ENCODE data around the gene CTXND1.

The CTXND1 gene

DNA sequence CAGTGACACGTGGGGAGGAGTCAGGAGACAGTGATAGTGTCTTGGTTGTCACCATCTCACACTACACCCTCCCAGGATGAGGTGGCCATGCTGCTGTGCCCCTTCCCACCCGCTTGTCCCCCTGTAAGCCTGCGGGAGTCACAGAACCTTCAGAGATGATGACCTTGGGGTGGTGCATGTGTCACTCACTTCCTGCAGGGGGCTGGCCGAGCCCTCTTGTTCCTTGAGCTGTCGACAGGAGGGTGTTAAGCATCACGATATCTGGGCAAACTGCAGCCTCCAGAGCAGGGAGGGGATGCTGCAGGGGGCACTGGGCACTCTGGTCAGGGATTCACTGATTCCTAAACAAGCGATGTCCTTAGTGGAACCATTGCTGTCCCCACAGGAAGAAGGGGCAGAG lies 71.5 kb downstream of the CTXND1 start:
- no peak for DNase-seq

DNA sequence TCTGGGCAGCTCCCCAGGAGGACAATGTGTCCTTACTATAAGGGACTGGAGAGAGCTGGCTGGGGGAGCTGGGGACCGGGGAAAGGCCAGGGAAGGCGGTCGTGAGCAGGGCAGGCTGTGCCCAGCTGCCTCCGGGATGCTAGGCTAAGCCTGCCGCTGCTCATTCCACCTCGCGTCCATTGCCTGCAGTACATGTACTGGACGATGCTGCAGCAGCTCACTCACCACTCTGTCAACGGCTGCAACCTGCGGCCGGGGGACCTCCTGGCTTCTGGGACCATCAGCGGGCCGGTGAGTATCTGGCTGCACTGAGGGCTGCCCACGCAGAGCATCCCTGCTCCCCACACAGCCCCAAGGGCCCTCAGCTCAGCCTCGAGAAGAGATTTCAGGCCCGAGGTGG lies 72.1 kb downstream of the CTXND1 start:
- DNase-seq: no peak

DNA sequence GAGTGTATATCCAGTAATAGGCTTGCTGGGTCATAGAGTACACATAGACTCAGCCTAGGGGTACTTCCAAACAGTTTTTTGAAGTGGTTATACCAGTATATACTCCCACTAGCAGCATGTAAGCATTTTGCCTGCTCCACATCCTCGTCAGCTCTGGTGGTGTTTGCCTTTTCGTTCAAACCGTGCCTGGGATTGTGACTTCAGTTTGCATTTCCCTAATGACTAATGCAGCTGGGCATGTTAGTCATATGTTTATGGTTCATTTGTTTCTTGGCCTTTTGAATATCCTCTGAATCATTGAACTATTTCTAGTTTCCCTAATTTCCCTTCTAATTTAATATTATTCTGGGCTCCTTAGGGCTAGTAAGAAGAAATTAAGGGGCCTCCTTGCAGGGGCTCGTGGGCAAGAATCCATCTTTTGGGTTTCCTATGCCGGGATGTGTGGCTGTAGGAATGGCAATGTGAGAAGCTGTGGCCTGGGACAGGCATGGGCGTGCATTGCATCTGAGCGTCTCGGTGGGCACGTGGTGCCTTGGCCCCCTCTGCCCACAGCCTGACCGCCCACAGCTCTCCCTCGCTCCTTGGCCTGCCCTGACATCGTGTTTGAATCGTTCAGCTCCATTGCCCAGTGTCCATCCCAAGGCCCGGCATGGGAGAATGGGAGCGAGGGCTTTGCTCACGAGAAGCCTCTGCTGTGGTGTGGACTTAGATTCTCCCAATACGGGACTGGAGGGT lies 72.8 kb downstream of the CTXND1 start:
- no peak for DNase-seq

DNA sequence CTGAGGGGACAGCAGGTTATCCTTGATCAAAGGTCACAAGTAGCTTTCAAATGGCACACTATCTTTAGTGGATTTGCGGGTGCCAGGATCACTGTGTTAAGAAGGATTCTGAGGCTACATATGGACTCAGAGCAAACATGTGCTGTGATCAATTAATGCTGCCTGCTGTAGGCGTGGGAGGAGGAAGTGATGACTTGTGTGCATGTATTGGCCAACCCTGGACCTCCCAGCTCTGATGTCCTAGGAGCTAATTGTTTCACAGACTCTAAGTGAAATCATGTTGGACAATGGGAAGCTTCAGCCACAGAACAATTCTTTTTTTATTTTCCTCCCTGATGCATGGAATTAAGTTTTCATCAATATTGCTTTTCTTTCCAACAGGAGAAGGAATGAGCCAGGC lies 74.9 kb downstream of the CTXND1 start:
- DNase-seq: no peak

DNA sequence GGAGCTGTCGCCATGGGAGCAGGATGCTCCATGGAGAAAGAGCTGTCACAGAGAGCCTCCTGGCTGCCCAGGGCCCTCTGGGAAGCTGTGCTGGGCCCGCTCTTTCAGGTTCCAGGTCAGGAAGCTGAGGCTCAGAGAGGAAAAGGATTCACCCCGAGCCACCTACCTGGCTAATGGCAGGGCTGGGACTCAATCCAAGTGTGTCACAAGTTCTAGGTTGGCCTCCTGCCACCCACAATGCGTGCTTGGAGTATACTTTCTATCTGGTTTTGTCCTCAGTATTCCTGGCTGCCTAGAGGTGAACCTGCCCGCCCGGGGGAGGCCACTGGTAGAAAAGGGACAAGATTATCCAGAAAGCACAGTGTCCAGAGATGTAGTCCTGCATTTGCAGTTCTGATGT lies 75.6 kb downstream of the CTXND1 start:
- no peak for DNase-seq

DNA sequence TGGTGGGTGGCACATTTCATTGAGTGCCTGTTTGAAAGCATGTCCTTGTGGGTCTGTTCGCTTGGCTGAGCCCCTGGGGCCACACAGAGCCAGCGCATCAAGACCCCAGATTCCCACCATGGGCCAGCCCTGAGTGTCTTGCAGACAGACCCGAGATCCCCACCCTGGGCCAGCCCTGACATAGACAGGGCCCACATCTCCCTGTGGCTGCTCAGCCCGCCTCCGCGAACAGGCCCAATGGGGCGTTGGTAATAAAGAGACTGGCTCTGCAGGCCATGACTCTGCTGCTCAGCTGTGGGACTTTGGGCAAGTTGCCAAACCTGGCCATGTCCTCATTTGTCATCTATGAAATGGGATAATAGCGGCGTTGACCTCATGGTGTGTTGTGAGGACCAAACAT lies 76.6 kb downstream of the CTXND1 start:
- DNase-seq: no peak

DNA sequence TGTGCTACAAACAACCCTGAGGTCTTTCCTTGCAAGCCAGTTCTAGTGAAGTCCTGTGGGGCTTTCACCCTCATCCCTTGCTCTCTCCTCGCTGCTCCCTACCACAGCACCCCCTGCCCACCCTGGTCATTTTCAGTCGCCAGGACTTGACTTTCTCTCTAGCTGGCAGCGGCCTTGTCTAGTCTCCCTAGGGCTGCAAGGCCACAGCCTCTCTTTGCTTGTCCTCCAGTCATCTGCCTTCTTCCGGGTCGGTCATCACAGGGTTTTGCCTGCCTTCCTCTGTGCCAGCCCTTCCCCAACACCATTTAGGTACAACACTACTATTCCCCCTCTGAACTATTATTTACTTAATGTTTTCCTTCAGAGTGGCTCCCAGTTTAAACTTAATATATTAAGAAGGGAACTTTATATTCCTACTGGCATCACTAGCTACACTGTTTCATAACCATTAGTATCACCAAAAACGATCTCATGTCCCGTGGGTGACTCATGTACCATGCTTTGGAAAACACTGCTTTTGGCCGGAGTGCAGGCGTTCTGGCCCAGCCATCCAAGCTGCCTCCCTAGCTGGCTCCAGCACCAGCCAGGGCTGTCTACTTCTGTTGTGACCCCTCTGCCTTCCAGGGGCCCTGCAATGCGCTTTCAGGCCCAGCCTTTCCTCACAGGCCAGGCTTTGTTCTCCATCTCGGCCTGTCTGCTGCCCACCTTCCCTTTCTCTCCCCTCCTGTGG lies 77.8 kb downstream of the CTXND1 start:
- DNase-seq: no peak

DNA sequence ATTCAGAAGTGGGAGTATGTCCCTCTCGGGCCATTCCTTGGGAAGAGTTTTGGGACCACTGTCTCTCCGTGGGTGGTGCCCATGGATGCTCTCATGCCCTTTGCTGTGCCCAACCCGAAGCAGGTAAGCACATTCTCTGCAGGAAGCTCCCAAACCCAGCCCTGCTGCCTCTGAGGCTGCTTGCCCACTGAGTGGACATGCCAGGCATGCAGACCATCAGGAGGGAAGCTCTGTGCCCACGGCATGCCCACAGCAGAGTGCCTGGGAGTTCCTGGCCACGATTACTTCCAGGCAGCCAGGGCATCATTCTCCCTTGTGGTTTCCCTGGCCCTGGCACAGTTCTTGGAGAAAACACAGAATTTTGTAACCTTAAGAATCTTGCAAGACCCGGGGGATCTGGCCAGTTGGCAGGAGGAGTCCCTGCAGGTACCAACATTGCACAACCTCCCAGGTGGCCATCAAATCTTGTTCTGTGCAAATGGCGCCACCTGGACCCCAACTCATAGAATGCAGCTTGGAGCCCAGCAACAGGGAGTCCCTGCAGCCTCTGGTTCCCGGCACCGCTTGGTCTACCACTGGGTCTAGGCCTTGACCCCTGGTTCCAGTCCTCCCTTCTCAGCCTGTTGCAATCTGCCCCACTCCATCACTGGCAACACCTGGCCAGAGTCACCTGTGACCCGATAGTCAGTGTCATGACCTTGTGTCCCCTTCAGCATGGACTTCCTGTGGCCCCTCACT lies 78.8 kb downstream of the CTXND1 start:
- peak; percentile 54 for DNase-seq

DNA sequence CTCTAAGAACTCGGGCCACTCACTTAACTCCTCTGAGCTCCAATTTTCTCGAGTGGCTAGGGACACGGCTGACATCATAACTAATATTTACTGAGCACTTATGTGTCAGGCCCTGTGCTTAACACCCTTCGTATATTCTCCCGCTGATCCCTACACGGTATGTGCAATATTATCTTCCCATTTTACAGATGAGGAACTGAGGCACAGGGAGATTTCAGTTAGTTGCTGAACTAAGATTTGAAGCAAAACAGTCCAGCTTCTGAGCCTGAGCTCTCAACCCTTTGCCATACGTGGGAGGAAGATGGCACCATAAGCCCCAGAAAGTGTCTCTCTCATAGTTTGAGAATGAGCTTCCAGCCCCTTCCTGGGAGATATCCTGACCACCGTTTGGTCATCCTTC lies 79.6 kb downstream of the CTXND1 start:
- no peak for DNase-seq

DNA sequence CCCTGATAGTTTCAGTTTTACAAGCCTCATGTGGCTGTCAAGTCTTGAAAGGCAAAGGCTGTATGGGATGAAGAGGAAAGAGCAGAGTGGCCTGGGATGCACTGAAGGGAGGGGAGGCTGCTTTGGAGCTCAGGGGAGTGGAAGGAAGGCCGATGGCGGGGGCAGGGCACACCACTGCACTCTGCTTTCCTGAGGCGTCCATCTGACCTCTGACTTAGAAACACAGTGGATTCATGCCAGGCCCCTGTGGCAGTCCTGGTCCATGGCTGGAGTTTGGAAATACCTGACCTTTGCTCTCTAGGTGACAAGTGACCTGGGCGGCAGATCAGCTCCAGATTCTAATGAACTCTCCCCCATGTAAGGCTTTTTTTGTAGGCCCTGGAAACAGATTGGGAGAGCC lies 80.2 kb downstream of the CTXND1 start:
- no peak for DNase-seq

DNA sequence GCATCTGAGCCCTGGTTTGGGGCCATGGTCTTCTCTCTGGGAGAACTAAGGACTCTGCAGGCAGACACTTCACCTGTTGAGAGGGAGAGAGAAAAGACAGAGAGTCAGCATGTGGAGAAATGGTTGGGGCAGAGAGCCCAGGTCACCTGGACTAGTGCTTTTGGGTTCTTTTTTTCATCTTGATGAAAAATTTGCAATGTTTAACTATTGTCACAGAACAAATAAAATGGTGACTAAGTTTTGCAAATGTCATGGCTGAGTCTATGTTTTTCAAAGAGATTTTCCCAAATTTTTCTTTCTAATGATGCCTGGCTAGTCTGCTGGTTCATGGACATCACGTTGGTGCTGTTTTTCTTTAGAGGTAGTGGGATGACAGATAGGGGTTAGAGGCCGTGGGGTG lies 81.4 kb downstream of the CTXND1 start:
- DNase-seq: no peak

DNA sequence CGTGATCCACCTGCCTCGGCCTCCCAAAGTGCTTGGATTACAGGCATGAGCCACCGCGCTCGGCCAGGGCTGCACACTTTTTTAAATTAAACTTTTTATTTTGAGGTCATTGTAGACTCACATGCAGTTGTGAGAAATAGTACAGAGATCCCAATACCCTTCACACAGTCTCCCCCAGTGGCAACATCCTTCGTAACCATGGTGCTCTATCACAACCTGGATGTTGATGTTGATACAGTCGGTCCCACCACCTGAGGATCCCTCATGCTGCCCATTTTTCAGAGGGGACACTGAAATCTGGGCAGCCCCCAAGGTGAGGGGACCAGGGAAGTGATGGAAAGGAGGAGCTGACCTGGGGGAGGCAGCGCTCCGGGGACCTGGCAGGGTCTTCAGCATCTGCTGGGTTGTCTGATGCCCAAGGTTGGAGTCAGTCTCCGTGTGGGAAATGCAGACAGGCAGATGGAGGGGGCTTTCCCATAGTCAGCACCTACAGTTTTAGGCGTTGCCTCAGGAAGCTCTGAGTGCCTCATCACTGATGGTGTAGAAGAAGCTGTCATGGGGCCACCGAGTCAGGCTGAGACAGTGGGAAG lies 82.2 kb downstream of the CTXND1 start:
- no peak for DNase-seq

DNA sequence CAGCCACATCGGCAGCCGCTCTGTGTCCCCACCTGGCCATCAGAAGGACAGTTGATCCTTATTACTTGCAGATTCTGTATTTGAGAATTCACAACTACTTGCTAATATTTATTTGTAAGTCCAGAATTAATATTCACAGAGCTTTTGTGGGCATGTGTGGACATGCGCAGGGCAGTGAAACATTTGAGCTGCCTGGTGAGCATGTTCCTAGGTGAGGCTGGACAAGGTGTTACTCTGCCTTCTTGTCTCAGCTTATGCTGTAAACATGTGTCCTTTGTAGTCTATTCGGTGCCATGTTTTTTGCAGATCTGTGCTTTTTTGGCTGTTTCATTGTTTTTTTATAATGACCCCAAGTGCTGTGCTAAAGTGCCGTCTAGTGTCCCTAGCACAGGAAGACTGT lies 83.6 kb downstream of the CTXND1 start:
- DNase-seq: no peak

DNA sequence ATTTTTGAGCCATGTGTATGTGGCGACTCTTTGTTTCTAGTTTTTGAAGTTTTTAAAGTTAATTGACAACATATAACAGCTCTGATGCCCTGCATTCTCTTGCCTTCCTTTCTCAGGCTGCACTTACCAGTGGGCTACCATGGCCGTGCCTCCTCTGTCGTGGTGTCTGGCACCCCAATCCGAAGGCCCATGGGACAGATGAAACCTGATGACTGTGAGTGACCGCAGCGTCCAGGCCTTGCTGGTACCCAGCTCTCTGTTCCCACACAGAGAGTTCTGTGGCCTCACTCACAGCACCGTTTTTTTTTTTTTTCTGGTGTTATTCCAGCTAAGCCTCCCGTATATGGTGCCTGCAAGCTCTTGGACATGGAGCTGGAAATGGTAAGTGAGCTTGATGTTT lies 84.1 kb downstream of the CTXND1 start:
- no peak for DNase-seq

DNA sequence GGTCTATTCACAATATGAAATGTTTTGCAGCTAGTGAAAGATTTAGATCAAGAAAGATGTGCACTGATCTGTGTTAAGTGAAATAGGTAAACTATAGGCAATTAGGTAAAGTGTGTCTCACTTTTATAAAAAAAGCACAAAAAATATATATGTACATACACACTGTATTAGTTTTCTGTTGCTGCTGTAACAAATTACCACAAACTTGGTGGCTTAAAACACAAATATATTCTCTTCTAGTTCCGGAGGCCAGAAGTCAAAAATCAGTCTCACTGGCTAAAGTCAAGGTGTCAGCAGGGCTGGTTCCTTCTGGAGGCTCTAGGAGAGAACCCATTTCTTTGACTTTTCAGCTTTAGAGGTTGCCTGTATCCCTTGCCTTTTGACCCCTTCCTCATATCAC lies 88.1 kb downstream of the CTXND1 start:
- DNase-seq: no peak

DNA sequence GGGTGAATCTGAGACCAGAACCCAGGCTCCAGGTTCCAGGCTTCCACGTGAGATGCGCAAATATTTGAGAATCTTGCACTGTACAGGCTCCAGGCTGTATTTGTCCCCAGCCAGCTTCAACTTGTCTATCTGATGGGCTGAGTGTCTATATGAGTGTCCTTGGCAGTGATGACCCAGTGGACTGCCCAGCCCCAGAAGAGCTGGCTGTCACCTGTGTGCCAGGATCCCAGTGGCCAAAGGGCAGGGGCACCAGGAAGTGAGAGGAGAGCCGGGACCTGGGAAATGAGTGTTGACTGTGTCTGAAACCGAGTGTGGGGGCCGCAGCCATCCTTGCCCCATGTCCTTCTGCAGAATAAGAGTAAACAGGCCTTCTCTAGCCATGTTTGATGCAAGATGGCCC lies 88.8 kb downstream of the CTXND1 start:
- no peak for DNase-seq

DNA sequence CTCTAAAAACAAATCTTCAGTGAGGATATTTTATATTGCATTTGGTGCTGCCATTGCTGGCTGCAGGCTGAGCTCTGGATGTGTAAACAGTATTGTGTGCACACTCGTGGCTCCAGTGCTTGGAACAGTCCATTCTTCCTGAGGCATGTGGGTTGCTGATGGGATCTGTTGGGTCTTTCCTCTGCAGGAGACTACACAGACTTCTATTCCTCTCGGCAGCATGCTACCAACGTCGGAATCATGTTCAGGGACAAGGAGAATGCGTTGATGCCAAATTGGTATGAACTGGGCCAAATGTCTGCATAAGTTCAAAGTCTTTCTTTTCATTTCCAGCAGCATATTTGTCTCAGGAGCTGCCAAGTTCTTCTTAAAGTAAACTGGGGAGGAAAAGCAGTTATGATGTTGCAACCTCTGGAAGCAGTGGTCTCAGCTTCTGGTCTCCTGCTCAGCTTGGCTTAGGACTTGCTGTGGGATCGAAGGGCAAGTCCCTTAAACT lies 89.9 kb downstream of the CTXND1 start:
- no peak for DNase-seq

DNA sequence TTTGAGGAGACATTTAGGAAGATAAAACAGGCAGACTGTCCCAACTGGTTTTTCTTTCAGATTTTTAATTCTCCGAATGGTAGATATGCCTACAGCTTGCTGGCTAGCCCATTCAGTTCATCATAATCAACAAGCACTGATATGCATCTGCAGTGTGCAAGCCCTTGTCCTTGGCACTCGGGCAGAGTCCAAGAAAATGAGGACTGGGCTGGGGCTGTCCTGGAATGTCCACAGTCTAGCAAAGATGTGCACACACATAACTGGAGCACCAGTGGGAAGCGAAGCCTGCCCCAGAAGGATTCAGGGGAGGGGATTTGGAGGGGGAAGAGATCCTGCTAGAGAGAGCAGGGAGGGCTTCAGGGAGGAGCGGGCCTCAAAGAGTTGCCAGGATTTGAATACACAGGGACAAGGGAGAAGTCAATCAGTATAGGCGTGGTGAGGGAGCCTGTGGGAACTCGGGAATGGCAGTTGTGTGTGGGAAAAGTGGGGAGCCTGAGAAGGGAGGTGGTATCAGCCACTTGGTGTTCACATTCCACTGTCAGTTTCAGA lies 90.5 kb downstream of the CTXND1 start:
- no peak for DNase-seq

DNA sequence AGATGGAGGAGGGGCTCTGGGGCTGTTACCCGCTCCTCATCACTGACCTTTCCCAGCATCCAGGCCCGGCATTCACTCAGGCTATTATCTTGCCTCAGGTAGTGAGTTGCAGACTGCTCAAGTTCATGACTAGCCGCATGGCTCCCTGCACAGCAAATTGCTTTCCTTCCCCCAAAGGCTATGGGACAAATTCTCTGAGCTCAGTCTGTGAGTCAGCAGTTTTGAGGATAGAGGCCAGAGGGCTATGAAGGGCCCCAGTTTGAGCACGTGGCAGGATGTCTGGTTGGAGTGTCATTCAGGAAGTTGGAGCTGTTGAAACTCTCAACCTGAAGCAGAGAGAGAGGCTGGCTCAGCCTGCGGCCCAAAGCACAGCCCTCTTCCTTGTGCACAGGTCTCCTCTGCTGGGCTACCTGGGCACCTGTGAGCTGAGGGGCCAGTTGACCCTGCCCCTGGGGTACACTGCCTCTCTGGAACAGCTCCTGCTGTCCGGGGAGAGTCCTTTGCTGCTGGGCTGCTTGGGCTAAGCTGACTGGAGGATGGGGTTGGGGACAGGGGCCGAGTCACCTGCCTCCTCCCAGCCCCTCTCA lies 91.3 kb downstream of the CTXND1 start:
- no peak for DNase-seq

DNA sequence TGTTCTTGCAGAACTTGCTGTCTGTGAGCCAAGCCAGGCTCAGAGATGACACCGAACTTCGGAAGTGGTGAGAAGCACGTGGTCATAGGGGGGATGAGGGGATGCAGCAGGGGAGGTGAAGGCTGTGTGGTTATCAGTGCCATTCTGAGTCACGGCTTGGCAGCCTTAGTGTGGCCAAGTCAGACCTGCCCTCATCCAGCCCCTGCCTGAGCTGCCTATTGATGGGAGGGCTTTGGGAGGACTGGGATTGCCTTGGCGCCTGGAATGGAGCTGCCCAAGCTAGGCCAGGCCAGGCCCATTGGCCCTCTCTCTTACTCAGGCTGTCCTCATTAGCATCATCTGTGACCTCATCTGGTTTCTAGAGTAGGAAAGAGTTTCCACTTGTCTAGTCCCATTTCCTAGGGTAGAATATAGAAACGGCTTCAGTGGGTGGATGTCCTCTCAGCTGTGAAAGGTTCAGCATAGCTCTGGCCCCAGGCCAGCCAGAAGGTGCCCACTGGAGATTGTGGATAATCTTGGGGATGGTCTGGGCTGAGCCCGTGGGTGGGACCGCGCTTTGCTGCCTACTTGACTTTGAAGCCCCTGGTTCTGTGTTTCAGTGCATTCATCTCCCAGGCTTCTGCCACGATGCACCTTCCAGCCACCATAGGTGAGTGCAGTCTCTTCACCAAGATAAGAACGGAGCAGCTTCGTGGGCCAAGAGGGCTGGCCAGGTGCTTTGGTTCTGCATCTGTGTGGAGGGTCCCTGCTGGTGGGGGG lies 92.0 kb downstream of the CTXND1 start:
- no peak for DNase-seq

DNA sequence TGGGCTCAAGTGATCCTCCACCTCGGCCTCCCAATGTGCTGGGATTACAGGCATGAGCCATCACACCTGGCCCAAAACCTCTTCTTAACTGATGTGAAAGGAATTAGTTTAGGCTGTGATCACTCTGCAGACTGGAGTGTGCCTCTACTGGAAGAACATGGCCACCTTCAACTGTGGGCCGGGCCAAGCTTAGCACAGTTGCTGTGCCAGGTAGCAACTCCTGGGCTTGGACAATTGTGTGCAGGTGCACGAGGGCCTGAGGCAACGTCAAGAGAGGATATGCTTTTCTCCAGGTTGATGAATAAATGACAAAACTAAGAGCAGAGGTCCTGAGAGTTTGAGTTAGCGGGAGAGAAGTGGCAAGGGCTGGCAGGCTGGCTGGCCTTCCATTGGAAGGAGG lies 92.7 kb downstream of the CTXND1 start:
- no peak for DNase-seq

DNA sequence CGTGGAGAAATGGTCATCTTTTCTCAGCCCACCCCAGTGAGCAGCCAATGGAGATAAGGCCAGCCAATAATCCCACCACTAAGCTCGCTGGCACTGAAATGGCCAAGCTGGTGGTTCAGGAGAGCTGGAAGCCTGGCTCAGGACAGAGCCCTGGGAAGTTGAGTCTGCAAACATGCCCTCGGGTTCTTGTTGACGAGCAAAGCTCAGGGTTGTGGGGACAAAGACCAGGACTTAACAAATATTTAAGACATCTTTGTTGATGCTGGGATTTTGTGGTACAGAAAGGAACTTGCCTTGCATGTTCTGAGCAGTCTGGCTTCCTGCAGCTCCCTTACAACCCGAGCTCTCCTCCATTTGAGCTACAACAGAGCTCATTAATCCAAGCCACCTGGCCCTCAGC lies 94.8 kb downstream of the CTXND1 start:
- no peak for DNase-seq
